GM18858 (cell line): ENCODE results near the gene ADRA2B.

Source experiments
- ATAC-seq: cut with Tn5 transposase; IDR thresholded peaks from one replicate; pipeline ENCODE4 v1.9.1; 2021; ENCODE audit not compliant: unreplicated experiment

ADRA2B gene

GRCh38 chr2:96138179-96139145, 22.1 kb upstream of the ADRA2B start, which contains the start of gene ASTL:
ASTL (minus strand) TSS chr2:96138502; CDS start chr2:96138436, 66 bp downstream.
- no peak for ATAC-seq

GRCh38 chr2:96137321-96138178, 21.2 kb upstream of the ADRA2B start:
- no peak for ATAC-seq

- ATAC-seq: no peak
Observed at GRCh38 chr2:96136129-96136720, 19.9 kb upstream of the ADRA2B start.

- no peak for ATAC-seq
Observed at GRCh38 chr2:96135621-96136020, 19.2 kb upstream of the ADRA2B start.

- ATAC-seq: no peak
Observed at GRCh38 chr2:96135171-96135570, 18.8 kb upstream of the ADRA2B start.

- ATAC-seq: no peak
Observed at GRCh38 chr2:96134421-96134820, 18.1 kb upstream of the ADRA2B start.

- ATAC-seq: no peak
Observed at GRCh38 chr2:96131813-96132745, 15.7 kb upstream of the ADRA2B start.

- no peak for ATAC-seq
Observed at GRCh38 chr2:96131152-96131812, 14.9 kb upstream of the ADRA2B start.

- no peak for ATAC-seq
Observed at GRCh38 chr2:96130483-96130882, 14.1 kb upstream of the ADRA2B start.

- ATAC-seq: no peak
Observed at GRCh38 chr2:96129528-96130120, 13.3 kb upstream of the ADRA2B start.

- no peak for ATAC-seq
Observed at GRCh38 chr2:96128456-96128855, 12.1 kb upstream of the ADRA2B start.

GRCh38 chr2:96124406-96125265, 8.3 kb upstream of the ADRA2B start:
- no peak for ATAC-seq

- ATAC-seq: no peak
Observed at GRCh38 chr2:96123936-96124335, 7.6 kb upstream of the ADRA2B start.

- ATAC-seq: no peak
Observed at GRCh38 chr2:96123290-96123689, 6.9 kb upstream of the ADRA2B start.

GRCh38 chr2:96122391-96122790, 6.0 kb upstream of the ADRA2B start:
- no peak for ATAC-seq

GRCh38 chr2:96121414-96121813, 5.0 kb upstream of the ADRA2B start:
- no peak for ATAC-seq

GRCh38 chr2:96120991-96121390, 4.6 kb upstream of the ADRA2B start:
- no peak for ATAC-seq

GRCh38 chr2:96120091-96120720, 3.8 kb upstream of the ADRA2B start:
- ATAC-seq: no peak
